Activated T-cell treated with anti-CD3 and anti-CD28 coated beads for 1 hour (primary cell): ENCODE results near the gene KRTAP9-1.
"Not testable (repeated sequence)": the region's sequence is repeated elsewhere in the genome, so short reads cannot be mapped to it uniquely, and the experiment has no call there.

Experiments used
- DNase-seq: peaks from one replicate; pipeline ENCODE4 v3.0.0-alpha.2; 2020; ENCODE audit warnings: low read depth

KRTAP9-1 gene, protein sequence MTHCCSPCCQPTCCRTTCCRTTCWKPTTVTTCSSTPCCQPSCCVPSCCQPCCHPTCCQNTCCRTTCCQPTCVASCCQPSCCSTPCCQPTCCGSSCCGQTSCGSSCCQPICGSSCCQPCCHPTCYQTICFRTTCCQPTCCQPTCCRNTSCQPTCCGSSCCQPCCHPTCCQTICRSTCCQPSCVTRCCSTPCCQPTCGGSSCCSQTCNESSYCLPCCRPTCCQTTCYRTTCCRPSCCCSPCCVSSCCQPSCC

DNA sequence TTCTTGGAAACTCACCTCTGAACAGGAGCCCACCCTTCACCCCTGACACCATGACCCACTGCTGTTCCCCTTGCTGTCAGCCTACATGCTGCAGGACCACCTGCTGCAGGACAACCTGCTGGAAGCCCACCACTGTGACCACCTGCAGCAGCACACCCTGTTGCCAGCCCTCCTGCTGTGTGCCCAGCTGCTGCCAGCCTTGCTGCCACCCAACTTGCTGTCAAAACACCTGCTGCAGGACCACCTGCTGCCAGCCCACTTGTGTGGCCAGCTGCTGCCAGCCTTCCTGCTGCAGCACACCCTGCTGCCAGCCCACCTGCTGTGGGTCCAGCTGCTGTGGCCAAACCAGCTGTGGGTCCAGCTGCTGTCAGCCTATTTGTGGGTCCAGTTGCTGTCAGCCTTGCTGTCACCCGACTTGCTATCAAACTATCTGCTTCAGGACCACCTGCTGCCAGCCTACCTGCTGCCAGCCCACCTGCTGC is at the start of gene KRTAP9-1:
Gene KRTAP9-1, plus strand, starts transcription at position 51 of the 482 bp plus-strand sequence. Its CDS starts 0 bp downstream, at position 51.
- DNase-seq = not testable (repeated sequence)

DNA sequence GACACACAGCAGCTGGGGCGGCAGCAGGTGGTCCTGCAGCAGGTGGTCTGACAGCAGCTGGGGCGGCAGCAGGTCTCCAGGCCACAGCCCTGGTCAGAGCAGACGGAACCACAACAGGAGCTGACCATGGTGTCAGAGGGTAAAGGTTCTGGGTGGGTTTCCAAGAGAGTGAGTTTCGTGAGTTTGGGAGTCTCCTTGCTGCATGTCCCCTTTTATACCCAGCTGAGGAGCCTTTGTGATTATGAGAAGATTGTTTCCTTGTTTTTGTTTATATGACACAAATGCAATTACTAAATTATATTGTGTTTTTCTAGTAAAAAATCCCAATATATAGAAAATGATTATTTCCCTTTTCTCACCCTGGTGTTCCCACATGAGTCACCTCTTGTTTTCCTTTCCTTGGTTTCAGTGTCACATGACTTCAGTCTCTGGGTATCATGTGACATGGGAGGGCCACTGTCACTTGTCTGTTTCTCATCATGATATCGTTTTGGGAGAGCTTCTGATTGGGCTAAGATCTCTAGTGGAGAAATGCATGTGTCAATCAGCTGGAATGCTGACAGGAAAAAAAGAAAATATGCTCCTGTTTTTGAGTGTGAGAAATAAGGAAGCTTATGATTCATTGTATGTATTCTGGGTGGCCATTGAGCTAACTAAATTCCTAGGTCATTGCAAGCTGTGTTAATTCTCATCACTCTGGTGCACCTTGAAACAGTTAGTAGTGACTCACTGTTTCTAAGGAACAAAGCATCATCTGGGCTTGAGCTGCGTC is 49.1 kb upstream of the KRTAP9-1 start, which contains the start of gene KRTAP4-6:
Gene KRTAP4-6, minus strand, starts transcription at position 185 of the 772 bp plus-strand sequence. Its CDS starts 57 bp downstream, at position 128.
- no peak for DNase-seq

DNA sequence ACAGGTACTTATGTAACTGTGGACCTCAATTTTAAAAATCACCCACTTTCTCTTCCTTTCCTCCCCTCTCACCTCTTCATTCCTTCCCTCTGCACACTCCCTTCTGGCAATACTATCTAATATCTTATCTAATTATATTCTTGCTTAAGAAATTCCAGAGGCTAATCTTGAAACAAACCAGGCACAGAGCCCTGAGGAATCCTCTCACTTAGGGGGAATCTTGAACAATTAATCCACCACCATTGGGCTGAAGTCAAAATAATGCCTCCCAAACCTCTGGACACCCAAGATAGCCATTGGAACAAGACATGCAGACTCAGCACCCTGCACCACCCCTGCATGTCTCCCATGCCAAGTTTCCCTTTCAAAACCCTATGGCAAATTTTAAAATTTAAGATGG is 48.3 kb upstream of the KRTAP9-1 start:
- no peak for DNase-seq

DNA sequence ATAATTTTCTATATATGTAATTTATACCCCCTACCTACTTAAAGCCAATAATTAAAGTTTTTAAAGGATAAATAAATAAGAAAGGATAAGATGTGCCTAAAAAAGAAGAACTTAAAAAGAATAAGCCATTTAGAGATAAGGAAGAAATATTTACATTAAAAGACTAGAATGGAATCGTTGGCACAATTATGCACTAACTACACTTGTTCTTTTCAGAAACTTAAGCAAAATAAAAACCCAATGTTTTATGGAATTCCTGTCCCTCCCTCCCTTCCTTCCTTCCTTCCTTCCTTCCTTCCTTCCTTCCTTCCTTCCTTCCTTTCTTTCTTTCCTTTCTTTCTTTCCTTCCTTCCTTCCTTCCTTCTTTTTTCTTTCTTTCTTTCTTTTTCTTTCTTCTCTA is 44.8 kb upstream of the KRTAP9-1 start:
- no peak for DNase-seq

DNA sequence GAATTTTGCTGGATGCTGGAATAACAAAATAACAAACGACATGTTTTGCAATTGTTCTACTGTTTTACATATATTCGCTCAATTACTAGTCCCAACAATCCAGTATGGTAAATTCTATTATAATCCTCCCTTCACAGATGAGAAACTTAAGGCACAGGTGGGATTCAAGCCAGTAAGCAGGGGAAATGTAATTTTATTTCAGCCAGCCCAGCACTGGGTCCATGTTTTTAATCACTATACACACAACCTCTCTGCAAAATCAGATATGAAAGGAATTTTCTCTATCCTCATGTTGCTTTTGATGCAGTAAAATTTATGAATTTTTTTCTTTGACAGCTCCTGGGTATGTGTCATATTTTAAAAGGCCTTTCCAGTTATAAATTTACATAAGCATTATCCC is 44.4 kb upstream of the KRTAP9-1 start:
- no peak for DNase-seq

DNA sequence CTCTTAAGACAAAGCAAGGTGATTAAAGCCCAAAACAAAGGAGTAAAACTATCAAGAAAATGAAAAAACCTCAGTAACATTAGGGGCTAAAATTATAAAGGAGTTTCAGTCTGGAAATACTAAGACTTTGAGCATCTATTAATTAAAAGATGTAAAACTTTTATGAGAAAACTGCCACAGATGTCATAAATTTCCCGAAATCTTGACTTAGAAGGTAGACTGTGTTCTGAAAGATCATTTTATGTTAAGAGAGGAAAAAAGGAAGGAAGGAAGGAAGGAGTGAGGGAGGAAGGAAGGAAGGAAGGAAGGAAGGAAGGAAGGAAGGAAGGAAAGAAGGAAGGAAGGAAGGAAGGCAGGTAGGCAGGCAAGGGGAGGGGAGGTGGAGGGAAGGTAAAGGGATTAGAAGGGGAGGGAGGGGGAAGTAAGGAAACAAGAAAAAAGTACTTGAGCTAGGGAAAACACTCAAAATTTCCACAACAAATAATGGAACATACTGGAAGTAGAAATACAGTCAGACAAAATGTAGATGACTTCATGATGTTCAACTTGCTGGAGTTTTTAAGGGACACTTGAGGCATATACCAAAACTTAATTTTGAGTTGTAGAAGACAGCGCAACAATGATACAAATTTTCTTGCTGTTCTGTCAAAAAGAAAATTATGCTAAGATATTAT is 42.0 kb upstream of the KRTAP9-1 start:
- no peak for DNase-seq

DNA sequence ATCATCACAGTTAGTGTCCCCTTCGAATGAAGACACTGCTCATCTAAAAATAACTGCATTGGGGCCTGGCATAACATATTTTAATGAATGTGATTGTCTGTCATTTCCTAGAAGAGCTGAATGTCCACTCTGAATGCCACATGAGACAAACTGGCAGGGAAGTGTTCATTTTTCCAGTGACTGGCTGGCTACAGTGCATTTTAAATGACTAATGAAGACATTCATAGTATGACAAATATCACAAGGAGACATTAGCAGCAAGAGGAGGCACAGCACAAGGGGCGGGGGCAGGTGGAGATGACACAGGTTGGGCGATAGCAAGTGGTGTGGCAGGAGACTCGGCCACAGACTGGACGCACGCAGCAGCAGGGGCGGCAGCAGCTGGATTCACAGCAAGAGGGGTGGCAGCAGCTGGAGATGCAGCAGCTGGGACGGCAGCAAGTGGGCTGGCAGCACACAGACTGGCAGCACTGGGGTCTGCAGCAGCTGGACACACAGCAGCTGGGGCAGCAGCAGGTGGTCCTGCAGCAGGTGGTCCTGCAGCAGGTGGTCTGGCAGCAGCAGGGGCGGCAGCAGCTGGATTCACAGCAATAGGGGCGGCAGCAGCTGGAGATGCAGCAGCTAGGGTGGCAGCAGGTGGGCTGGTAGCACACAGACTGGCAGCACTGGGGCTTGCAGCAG is 40.6 kb upstream of the KRTAP9-1 start:
- DNase-seq = not testable (repeated sequence)

DNA sequence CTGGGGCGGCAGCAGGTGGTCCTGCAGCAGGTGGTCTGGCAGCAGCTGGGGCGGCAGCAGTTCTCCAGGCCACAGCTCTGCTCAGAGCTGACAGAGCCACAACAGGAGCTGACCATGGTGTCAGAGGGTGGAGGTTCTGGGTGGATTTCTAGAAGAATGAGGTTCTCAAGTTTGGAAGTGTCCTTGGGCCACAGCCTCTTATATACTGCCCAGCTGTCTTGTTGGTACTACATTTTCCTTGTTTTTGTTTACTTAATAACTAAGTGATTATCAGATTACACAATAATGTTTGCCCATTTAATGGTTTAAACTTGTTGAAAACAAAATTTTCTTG is 40.1 kb upstream of the KRTAP9-1 start, which contains the start of gene KRTAP4-5:
Gene KRTAP4-5, minus strand, starts transcription at position 174 of the 334 bp plus-strand sequence. Its CDS starts 58 bp downstream, at position 116.
- DNase-seq = no peak

DNA sequence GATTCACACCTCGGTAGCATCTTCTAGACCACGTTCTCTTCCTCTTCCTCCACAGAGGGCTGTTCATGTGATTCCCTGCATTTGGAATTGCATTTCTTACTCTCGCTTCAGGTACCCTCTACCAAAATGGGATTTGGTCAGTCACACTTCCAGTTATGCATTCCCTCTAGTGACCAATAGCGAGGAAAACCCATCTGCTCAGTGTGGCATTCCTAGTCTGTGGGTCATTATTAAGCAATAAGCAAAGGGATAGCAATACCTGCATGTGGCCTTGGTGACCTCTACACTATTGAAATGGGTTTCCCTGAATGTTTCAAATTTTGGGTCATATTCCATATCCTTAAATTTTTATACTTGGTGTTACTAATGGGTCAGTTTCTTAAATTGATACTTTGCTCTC is 39.7 kb upstream of the KRTAP9-1 start:
- no peak for DNase-seq

DNA sequence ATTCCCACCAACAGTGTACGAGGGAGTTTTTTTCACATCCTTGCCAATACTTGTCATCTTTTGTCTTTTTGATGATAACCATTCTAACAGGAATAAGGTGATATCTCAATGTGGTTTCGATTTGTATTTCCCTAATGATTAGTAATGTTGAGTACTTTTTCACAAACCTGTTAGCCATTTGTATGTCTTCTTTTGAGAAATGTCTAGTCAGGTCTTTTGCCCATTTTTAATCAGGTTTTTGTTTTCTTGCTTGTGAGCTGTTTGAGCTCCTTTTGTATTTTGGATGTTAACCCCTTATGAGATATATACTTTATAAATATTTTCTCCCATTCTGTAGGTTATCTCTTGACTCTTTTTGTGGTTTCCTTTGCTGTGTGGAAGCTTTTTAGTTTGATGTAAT is 38.2 kb upstream of the KRTAP9-1 start:
- no peak for DNase-seq

DNA sequence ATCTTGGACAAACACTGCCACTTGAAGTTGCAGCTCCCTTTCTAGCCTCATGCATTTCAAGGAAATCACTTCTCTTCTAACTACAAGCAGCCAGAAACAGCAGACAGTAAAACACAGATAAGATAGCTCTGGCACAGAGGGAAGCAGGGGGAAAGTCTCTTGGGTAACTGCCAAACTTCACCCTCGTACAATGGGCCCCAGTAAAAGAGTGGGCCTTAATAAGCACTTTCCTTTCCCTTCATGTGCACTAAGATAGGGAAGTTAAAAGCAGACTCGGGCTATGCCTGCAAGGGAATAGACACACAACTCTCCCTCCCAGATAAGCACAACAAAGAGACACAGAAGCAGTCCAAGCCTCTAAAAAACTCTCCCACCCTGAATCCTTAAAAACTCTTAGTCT is 35.8 kb upstream of the KRTAP9-1 start:
- no peak for DNase-seq

DNA sequence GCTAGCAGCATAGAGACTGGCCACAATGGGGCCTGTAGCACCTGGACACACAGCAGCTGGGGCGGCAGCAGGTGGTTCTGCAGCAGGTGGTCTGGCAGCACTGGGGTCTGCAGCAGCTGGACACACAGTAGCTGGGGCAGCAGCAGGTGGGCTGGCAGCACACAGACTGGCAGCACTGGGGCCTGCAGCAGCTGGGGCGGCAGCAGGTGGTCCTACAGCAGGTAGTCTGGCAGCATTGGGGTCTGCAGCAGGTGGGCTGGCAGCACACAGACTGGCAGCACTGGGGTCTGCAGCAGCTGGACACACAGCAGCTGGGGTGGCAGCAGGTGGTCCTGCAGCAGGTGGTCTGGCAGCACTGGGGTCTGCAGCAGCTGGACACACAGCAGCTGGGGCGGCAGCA is 29.5 kb upstream of the KRTAP9-1 start:
- not testable (repeated sequence) for DNase-seq

DNA sequence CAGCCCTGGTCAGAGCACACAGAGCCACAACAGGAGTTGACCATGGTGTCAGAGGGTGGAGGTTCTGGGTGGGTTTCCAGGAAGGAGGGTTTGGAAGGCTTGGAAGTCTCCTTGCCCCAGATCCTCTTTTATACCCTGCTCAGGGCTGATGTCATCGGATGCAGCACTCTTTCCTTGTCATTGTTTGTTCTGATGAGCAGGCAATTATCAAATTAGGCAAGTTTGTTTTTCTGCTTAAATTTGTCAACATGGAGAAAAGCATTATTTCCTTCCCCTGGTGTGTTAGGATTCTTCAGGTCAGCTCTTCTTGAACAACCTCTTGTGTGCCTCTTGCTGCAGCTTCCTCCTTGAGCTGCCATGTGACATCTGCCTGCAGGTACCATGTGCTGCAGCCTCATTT is 29.0 kb upstream of the KRTAP9-1 start, which contains the start of gene KRTAP4-4:
Gene KRTAP4-4, minus strand, starts transcription at position 101 of the 400 bp plus-strand sequence. Its CDS starts 57 bp downstream, at position 44.
- no peak for DNase-seq

DNA sequence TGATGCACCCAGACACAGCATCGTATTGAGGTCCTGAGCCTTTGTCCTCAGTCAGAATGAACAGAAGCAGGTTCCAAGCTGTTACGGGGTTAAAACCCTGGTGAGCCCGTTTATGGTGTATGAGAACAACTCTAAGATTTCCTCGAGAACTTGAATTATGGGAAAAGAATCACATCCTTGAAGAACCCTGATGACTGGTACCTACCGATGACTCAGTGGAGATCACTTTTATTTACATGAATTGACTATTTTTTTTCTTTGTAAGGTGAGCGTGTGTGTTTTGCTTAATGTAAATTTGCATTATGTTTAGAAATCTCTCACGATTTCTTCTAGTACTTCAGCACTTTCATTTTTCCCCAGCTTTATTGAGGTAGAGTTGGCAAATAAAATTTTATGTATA is 25.9 kb upstream of the KRTAP9-1 start:
- DNase-seq = no peak

DNA sequence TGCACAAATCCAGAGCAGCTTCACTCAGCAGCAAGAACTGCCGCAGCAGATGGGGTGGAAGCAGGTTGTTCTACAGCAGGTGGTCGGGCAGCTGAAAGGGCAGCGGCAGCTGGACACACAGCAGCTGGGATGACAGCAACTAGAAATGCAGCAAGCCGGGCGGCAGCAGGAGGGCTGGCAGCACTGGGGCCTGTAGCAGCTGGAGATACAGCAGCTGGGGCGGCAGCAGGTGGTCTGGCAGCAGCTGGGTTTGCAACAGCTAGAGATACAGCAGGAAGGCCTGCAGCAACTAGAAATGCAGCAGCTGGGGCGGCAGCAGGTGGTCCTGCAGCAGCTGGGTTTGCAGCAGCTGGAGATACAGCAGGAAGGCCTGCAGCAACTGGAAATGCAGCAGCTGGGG is 22.1 kb upstream of the KRTAP9-1 start:
- no peak for DNase-seq

DNA sequence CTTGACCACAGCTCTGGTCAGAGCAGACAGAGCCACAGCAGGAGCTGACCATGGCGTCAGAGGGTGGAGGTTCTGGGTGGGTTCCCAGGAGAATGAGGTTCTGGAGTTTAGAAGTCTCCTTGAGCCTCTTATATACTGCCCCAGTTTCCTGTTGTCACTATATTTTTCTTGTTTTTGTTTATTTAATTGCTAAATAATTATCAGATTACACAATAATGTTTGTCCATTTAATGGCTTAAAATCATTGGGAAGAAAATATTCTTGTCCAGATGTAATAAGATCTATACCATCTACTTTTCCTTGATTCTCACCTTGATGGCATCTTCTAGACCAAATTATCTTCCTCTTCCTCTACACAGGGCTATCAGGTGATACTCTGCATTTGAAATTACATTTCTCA is 21.6 kb upstream of the KRTAP9-1 start, which contains the start of gene KRTAP4-3:
Gene KRTAP4-3, minus strand, starts transcription at position 101 of the 400 bp plus-strand sequence. Its CDS starts 49 bp downstream, at position 52.
- DNase-seq = no peak

DNA sequence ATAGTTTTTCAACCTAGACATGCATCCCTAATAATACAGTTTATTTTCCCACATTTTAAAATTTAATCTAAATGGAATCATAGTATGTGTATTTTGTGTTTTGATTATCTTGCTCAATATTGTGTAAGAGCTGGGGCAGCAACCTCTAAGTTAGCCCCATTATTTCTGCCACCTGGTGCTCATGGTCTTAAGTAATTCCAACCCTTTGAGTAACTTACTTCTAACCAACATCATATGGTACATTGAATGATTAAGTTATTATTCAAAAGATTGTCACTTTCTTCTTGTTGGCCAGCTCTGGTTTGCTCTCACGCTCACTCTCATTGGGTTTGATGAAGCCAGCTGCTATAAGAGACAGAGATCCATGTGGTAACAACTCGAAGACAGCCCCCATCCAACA is 17.8 kb upstream of the KRTAP9-1 start:
- DNase-seq = no peak

DNA sequence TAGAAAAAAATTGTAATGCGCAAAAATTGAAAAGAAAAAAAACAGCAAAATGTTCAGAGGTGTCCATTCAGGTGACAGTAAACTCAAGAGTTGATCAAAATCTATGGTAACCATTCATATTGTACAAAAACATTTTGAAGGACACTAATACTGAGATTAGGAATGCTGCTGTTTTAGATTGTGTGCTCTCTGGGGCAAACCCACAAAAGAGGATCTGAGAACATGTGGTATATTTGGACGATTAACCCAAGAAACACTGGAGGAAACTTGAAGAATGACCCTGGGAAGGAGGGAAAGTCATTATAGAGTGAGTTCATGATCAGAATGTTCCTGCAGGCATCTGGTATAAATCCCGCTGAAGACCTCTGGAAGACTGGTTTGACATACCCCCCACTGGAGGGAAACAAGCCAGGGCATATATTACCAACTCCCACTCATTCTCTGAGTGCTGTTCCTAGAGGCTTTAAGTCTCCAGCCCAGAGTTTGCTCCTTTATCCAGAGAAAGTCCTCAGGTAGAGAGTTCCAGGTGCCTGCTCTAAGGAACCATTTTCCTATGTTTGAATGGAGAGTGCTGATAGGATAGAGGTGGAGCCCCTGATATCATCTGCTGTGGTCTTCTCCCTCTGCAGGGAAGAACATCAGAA is 12.8 kb upstream of the KRTAP9-1 start:
- DNase-seq = no peak

DNA sequence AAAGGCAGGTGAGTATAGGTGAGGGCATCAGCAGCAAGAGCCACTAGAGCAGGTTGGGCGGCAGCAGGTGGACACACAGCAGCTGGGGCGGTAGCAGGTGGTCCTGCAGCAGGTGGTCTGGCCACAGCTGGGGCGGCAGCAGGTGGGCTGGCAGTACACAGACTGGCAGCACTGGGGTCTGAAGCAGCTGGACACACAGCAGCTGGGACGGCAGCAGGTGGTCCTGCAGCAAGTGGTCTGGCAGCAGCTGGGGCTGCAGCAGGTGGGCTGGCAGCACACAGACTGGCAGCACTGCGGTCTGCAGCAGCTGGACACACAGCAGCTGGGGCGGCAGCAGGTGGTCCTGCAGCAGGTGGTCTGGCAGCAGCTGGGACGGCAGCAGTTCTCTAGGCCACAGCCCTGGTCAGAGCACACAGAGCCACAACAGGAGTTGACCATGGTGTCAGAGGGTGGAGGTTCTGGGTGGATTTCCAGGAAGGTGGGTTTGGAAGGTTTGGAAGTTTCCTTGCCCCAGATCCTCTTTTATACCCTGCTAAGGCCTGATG is 11.9 kb upstream of the KRTAP9-1 start, which contains the start of gene KRTAP4-2:
Gene KRTAP4-2, minus strand, starts transcription at position 495 of the 545 bp plus-strand sequence. Its CDS starts 57 bp downstream, at position 438.
- no peak for DNase-seq

DNA sequence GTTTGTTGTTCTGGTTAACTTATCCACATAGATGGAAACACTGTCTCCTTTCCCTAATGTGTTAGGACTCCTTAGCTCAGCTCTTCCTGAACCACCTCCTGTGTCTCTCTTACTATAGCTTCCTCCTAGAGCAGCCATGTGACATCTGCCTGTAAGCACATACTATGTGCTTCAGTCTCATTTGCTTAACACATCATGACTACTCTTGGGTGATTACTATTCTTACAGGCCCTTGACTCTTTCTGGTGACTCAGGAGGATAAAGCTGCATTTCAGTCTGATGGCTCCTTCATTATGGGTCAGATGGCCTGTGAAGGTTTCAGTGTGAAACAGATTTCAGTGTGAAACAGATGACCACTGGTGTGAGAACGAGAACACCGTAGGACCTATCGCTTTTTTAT is 11.3 kb upstream of the KRTAP9-1 start:
- DNase-seq = no peak
